Measurements from ENCODE around the gene TRIM13.

The TRIM13 gene

GRCh38 chr13:50014386-50014785, 17.5 kb downstream of the TRIM13 start:
- no peak for TF ChIP-seq CTCF (IDR thresholded peaks at IDR 0.05; ENCODE audit: low read depth, low read length, missing control alignments)
- no peak for DNase-seq (ENCODE audit: low read depth)
- H3K4me3 ChIP-seq (ENCODE audit: low read depth, low read length), result no peak overlapping the region

- no peak for DNase-seq (ENCODE audit: low read depth)
- H3K4me3 ChIP-seq (ENCODE audit: low read depth, low read length), result no peak within 1 kb of the TSS
- TF ChIP-seq CTCF (IDR thresholded peaks at IDR 0.05; ENCODE audit: low read depth, low read length, missing control alignments), result no peak
Observed at GRCh38 chr13:50015258-50015657, 18.4 kb downstream of the TRIM13 start, which contains the start of gene KCNRG. Gene KCNRG, plus strand, starts transcription at chr13:50015444. Its CDS starts 50 bp downstream, at chr13:50015494.

- no peak overlapping the region for H3K4me3 ChIP-seq (ENCODE audit: low read depth, low read length)
- TF ChIP-seq CTCF (IDR thresholded peaks at IDR 0.05; ENCODE audit: low read depth, low read length, missing control alignments), result no peak
- DNase-seq (ENCODE audit: low read depth), result no peak
Observed at GRCh38 chr13:50015750-50016149, 18.9 kb downstream of the TRIM13 start.

GRCh38 chr13:50016444-50016843, 19.6 kb downstream of the TRIM13 start:
- no peak for DNase-seq (ENCODE audit: low read depth)
- H3K4me3 ChIP-seq (ENCODE audit: low read depth, low read length), result no peak overlapping the region
- no peak for TF ChIP-seq CTCF (IDR thresholded peaks at IDR 0.05; ENCODE audit: low read depth, low read length, missing control alignments)

GRCh38 chr13:50017819-50018218, 21.0 kb downstream of the TRIM13 start:
- DNase-seq (ENCODE audit: low read depth), result no peak
- TF ChIP-seq CTCF (IDR thresholded peaks at IDR 0.05; ENCODE audit: low read depth, low read length, missing control alignments), result no peak

GRCh38 chr13:50025436-50025835, 28.6 kb downstream of the TRIM13 start:
- no peak for DNase-seq (ENCODE audit: low read depth)
- TF ChIP-seq CTCF (IDR thresholded peaks at IDR 0.05; ENCODE audit: low read depth, low read length, missing control alignments), result no peak
- no peak overlapping the region for H3K4me3 ChIP-seq (ENCODE audit: low read depth, low read length)

More at GRCh38 chr13:50017819-50018218, 21.0 kb downstream of the TRIM13 start:
- no peak overlapping the region for H3K4me3 ChIP-seq (ENCODE audit: low read depth, low read length)

- no peak overlapping the region for H3K4me3 ChIP-seq (ENCODE audit: low read depth, low read length)
- no peak for TF ChIP-seq CTCF (IDR thresholded peaks at IDR 0.05; ENCODE audit: low read depth, low read length, missing control alignments)
- peak; percentile 64 for DNase-seq (ENCODE audit: low read depth)
Observed at GRCh38 chr13:50026788-50027473, 30.1 kb downstream of the TRIM13 start.

All from GM12864 (cell line).